K562 (cell line): ENCODE measurements around the gene FCHO1. TPM values are rescaled to one million over a fixed set of nuclear protein-coding genes. Genes with fewer than 3 reads are reported as not detected.

Experiments used
- CC2D1A ChIP-seq: fragments of 450-650 bp; IDR thresholded peaks from 2 replicates; pipeline ENCODE4 v1.6.1; 2017; ENCODE audit warnings: mild to moderate bottlenecking
- CREB1 ChIP-seq, 2 experiments: sonication (generic) in 1 of 2; formaldehyde crosslinking in 1 of 2; IDR thresholded peaks; 2 replicates each; pipeline versions ENCODE4 v1.6.1 to v1.8.0; 2012 to 2022; ENCODE audit warnings: inconsistent platforms in 1 of 2, mild to moderate bottlenecking in 1 of 2, missing genetic modification reagents in 1 of 2, moderate library complexity in 1 of 2
- ELF2 ChIP-seq: fragments of 250-450 bp; sonication (Bioruptor Pico); IDR thresholded peaks from 2 replicates; pipeline ENCODE4 v1.5.0; 2021; ENCODE audit warnings: mild to moderate bottlenecking
- MAFK ChIP-seq: IDR thresholded peaks from 2 replicates; pipeline ENCODE4 v1.6.1; 2011; ENCODE audit warnings: low read length, improper control_type of control experiment
- NCOA2 ChIP-seq, 2 experiments: fragments of 450-650 bp; IDR thresholded peaks; 2 replicates each; pipeline ENCODE4 v1.6.1; 2018; ENCODE audit warnings: mild to moderate bottlenecking in 2 of 2, moderate library complexity in 1 of 2; ENCODE audit not compliant: partially characterized antibody in 2 of 2
- RBM25 ChIP-seq: fragments of 200-400 bp; formaldehyde crosslinking; IDR thresholded peaks from 2 replicates; pipeline ENCODE4 v1.6.1; 2018; ENCODE audit warnings: low read length, low read depth, moderate library complexity; ENCODE audit not compliant: severe bottlenecking
- RCOR1 ChIP-seq, 2 experiments: IDR thresholded peaks; 2 replicates each; pipeline ENCODE4 v1.6.1; 2012; ENCODE audit warnings: low read depth in 2 of 2, low read length in 2 of 2, borderline replicate concordance in 1 of 2, improper control_type of control experiment in 1 of 2
- ZFX ChIP-seq: sonication (generic); formaldehyde crosslinking; IDR thresholded peaks from 2 replicates; pipeline ENCODE4 v1.8.0; 2022; ENCODE audit warnings: mild to moderate bottlenecking, missing genetic modification reagents, moderate library complexity
- ZNF175 ChIP-seq: fragments of 200-800 bp; sonication (Bioruptor generic); IDR thresholded peaks from 2 replicates; pipeline ENCODE4 v1.6.1; 2016; ENCODE audit warnings: low read depth, mild to moderate bottlenecking, missing genetic modification characterization, missing compliant biosample characterization
- ZNF274 ChIP-seq: IDR thresholded peaks from 2 replicates; pipeline ENCODE4 v1.6.1; 2011; ENCODE audit warnings: low read depth, mild to moderate bottlenecking, low read length, moderate library complexity, borderline replicate concordance
- ZNF518B ChIP-seq: fragments of 250-450 bp; sonication (Bioruptor Pico); IDR thresholded peaks from 2 replicates; pipeline ENCODE4 v1.5.0; 2021; ENCODE audit warnings: mild to moderate bottlenecking, moderate library complexity
- ZNF740 ChIP-seq, 3 experiments: fragments of 200-800 bp in 1 of 3; sonication (Bioruptor generic) in 1 of 3; sonication (generic) in 1 of 3; formaldehyde crosslinking in 1 of 3; IDR thresholded peaks; 2 replicates each; pipeline versions ENCODE4 v1.6.1 to v1.8.0; 2016 to 2022; ENCODE audit warnings: mild to moderate bottlenecking in 2 of 3, missing compliant biosample characterization in 2 of 3, missing genetic modification characterization in 2 of 3, missing genetic modification reagents in 1 of 3
- polyA plus RNA-seq, 8 experiments: library from polyadenylated mRNA; depleted of rRNA in 4 of 8; stranded (reverse) in 5 of 8; unstranded in 3 of 8; fragments of >200 nt; fragmentation: Nextera tagmentation in 2 of 8; fragmentation: Illumina TruSeq in 1 of 8; extraction: Ambion mirVana in 2 of 8; extraction: Trizol in 1 of 8; gene quantifications; 2 replicates each; pipeline versions ENCODE4 v1.2.1 to v1.2.3, GENCODE V29; 2011 to 2014; ENCODE audit warnings: inconsistent platforms in 1 of 8, missing spikeins in 1 of 8
- total RNA-seq, 7 experiments: library from RNA; depleted of rRNA in 6 of 7; stranded (reverse); fragments of >200 nt in 6 of 7; fragmentation: Illumina TruSeq in 2 of 7; extraction: Trizol in 2 of 7; gene quantifications; 2 replicates each; pipeline versions ENCODE4 v1.2.1 to v1.2.3, GENCODE V29; 2011 to 2021; ENCODE audit warnings: low replicate concordance in 1 of 7
- TF ChIP-seq, protein P1 (sequence below): sonication (generic); formaldehyde crosslinking; IDR thresholded peaks from 2 replicates; pipeline ENCODE4 v1.8.0; 2022; ENCODE audit warnings: mild to moderate bottlenecking, missing genetic modification reagents
- TF ChIP-seq, protein P2 (sequence below): fragments of 250-450 bp; sonication (Bioruptor Pico); IDR thresholded peaks from 2 replicates; pipeline ENCODE4 v1.5.0; 2020; ENCODE audit warnings: mild to moderate bottlenecking, borderline replicate concordance
- TF ChIP-seq, protein P3 (sequence below): fragments of 150-350 bp; conservative IDR thresholded peaks from 2 replicates; pipeline ENCODE4 v1.6.1; 2014; ENCODE audit warnings: low read length

Gene FCHO1
- total and polyA plus RNA-seq, 9 of the 15 experiments (the other 6 are each of a cell fraction or from before 2014, with no cell fraction given), result 0.21 to 58.9 (median 18.3) TPM

GRCh38 chr19:17706750-17707181, 44.5 kb upstream of the FCHO1 start (continued):
- TF ChIP-seq CREB1 (IDR thresholded peaks at IDR 0.05) (no peak), CREB1 (CRISPR knock-in tag; IDR thresholded peaks at IDR 0.05) (no peak), RBM25 (no peak), ZFX (no peak), ZNF274 (no peak), NCOA2 (IDR thresholded peaks at IDR 0.05; ENCODE audit: partially characterized antibody in 2 of 2) (no peak), ELF2 (CRISPR knock-in tag) (no peak), RCOR1 (IDR thresholded peaks at IDR 0.05; ENCODE audit: borderline replicate concordance in 1 of 2, low read depth in 2 of 2, low read length in 2 of 2) (peak in 1 of 2 experiments; percentile 91; a peak in 3 of 4 replicates), MAFK (no peak), ZNF740 (CRISPR knock-in tag; IDR thresholded peaks at IDR 0.05) (no peak), ZNF740 (tag; IDR thresholded peaks at IDR 0.05) (no peak), ZNF518B (CRISPR knock-in tag) (no peak), CC2D1A (no peak), ZNF175 (CRISPR knock-in tag) (no peak)
- TF ChIP-seq, protein P1, sequence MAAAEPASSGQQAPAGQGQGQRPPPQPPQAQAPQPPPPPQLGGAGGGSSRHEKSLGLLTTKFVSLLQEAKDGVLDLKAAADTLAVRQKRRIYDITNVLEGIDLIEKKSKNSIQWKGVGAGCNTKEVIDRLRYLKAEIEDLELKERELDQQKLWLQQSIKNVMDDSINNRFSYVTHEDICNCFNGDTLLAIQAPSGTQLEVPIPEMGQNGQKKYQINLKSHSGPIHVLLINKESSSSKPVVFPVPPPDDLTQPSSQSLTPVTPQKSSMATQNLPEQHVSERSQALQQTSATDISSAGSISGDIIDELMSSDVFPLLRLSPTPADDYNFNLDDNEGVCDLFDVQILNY, result no peak
- TF ChIP-seq, protein P2, sequence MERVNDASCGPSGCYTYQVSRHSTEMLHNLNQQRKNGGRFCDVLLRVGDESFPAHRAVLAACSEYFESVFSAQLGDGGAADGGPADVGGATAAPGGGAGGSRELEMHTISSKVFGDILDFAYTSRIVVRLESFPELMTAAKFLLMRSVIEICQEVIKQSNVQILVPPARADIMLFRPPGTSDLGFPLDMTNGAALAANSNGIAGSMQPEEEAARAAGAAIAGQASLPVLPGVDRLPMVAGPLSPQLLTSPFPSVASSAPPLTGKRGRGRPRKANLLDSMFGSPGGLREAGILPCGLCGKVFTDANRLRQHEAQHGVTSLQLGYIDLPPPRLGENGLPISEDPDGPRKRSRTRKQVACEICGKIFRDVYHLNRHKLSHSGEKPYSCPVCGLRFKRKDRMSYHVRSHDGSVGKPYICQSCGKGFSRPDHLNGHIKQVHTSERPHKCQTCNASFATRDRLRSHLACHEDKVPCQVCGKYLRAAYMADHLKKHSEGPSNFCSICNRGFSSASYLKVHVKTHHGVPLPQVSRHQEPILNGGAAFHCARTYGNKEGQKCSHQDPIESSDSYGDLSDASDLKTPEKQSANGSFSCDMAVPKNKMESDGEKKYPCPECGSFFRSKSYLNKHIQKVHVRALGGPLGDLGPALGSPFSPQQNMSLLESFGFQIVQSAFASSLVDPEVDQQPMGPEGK (CRISPR knock-in tag), result no peak
- TF ChIP-seq, protein P3, sequence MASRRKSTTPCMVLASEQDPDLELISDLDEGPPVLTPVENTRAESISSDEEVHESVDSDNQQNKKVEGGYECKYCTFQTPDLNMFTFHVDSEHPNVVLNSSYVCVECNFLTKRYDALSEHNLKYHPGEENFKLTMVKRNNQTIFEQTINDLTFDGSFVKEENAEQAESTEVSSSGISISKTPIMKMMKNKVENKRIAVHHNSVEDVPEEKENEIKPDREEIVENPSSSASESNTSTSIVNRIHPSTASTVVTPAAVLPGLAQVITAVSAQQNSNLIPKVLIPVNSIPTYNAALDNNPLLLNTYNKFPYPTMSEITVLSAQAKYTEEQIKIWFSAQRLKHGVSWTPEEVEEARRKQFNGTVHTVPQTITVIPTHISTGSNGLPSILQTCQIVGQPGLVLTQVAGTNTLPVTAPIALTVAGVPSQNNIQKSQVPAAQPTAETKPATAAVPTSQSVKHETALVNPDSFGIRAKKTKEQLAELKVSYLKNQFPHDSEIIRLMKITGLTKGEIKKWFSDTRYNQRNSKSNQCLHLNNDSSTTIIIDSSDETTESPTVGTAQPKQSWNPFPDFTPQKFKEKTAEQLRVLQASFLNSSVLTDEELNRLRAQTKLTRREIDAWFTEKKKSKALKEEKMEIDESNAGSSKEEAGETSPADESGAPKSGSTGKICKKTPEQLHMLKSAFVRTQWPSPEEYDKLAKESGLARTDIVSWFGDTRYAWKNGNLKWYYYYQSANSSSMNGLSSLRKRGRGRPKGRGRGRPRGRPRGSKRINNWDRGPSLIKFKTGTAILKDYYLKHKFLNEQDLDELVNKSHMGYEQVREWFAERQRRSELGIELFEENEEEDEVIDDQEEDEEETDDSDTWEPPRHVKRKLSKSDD, result no peak
